NCI-H510A treated with DMSO at 0.1 percent for 48 hours (cell line): ENCODE data around the gene VPREB3.

Source experiments
- DNase-seq: peaks from one replicate; lab custom pipeline; 2025; lab: John Stamatoyannopoulos, UW

The VPREB3 gene

GRCh38 chr22:23754220-23754919, at the start of gene VPREB3:
Gene VPREB3, minus strand, starts transcription at chr22:23754425. Its CDS starts 62 bp downstream, at chr22:23754363.
- DNase-seq, result no peak

GRCh38 chr22:23803001-23803819, 49.0 kb upstream of the VPREB3 start:
- DNase-seq, result no peak

- DNase-seq, result no peak
Observed at GRCh38 chr22:23801886-23802377, 47.7 kb upstream of the VPREB3 start.

GRCh38 chr22:23801238-23801821, 47.1 kb upstream of the VPREB3 start:
- no peak for DNase-seq

GRCh38 chr22:23800297-23801237, 46.3 kb upstream of the VPREB3 start:
- no peak for DNase-seq

- no peak for DNase-seq
Observed at GRCh38 chr22:23796461-23796860, 42.2 kb upstream of the VPREB3 start.

GRCh38 chr22:23793326-23793725, 39.1 kb upstream of the VPREB3 start:
- no peak for DNase-seq

- DNase-seq, result no peak
Observed at GRCh38 chr22:23791738-23792645, 37.8 kb upstream of the VPREB3 start.

GRCh38 chr22:23790819-23791737, 36.9 kb upstream of the VPREB3 start:
- no peak for DNase-seq

GRCh38 chr22:23789638-23790037, 35.4 kb upstream of the VPREB3 start:
- DNase-seq, result no peak

- DNase-seq, result peak; percentile 33
Observed at GRCh38 chr22:23789121-23789520, 34.9 kb upstream of the VPREB3 start.

- DNase-seq, result no peak
Observed at GRCh38 chr22:23787910-23788309, 33.7 kb upstream of the VPREB3 start.

GRCh38 chr22:23787600-23787896, 33.3 kb upstream of the VPREB3 start:
- peak; percentile 49 for DNase-seq

- DNase-seq, result peak; percentile 69
Observed at GRCh38 chr22:23786752-23787599, 32.8 kb upstream of the VPREB3 start, which contains the start of gene SMARCB1. Gene SMARCB1, plus strand, starts transcription at chr22:23786966. Its CDS starts 204 bp downstream, at chr22:23787170.

GRCh38 chr22:23786261-23786710, 32.1 kb upstream of the VPREB3 start:
- no peak for DNase-seq

GRCh38 chr22:23784215-23784732, 30.0 kb upstream of the VPREB3 start:
- no peak for DNase-seq

GRCh38 chr22:23783265-23784150, 29.3 kb upstream of the VPREB3 start:
- DNase-seq, result no peak
